ENCODE data around the gene TOPORS. TPM values are rescaled to one million over a fixed set of nuclear protein-coding genes. Genes with fewer than 3 reads are reported as not detected.

Gene TOPORS
- total RNA-seq, 2 experiments from 2014 or later, result 16.2 to 17.4 TPM

- Histone ChIP-seq H3K79me2 (ENCODE audit: insufficient read depth, low read depth, low read length) (peaks cover 83% of the 10 kb centered on the region), H3K9me3 (ENCODE audit: low read length) (no peaks in the 10 kb centered on the region), H2AFZ (ENCODE audit: low read length) (no peak overlapping the region), H3K4me2 (ENCODE audit: low read length) (no peak overlapping the region), H4K20me1 (ENCODE audit: insufficient read depth, low read length) (0 out of 2 replicates have a peak, but pooled peaks cover 5% of the 10 kb centered on the region), H3K36me3 (ENCODE audit: insufficient read depth, low read length) (peaks cover 63% of the 10 kb centered on the region), H3K9me2 (ENCODE audit: insufficient read depth, low read length) (no peaks in the 10 kb centered on the region), H3K27ac (ENCODE audit: low read depth, low read length, poor library complexity, severe bottlenecking) (no peak overlapping the region), H3K4me1 (ENCODE audit: insufficient read depth, low read length, poor library complexity, severe bottlenecking) (peaks cover 9% of the 10 kb centered on the region), H3K4me3 (ENCODE audit: low read depth, low read length, poor library complexity, severe bottlenecking) (no peak overlapping the region)
- ChIA-PET CTCF (ENCODE audit: unreplicated experiment) (no interaction called here), POLR2A (interaction anchor here (1.4 kb wide), 1 partner anchor 482 kb away, joined by 3 read pairs; no protein-coding TSS in a partner anchor)
- no peak for DNase-seq (ENCODE audit: low spot score)
- BruUV-seq (replicated peaks), result no TSS peak
- no peak for TF ChIP-seq EZH2phosphoT487 (IDR thresholded peaks at IDR 0.05; ENCODE audit: borderline replicate concordance, low read depth, low read length)
- no peak for TF ChIP-seq CTCF (conservative IDR thresholded peaks at IDR 0.05; ENCODE audit: low read length)
- intact Hi-C loops (cut with micrococcal nuclease; ENCODE audit: unreplicated experiment), result no loop called here
Observed at GRCh38 chr9:32545884-32546283, 6.5 kb downstream of the TOPORS start.

- ChIA-PET POLR2A (interaction anchor here (1.0 kb wide), 1 partner anchor 9 kb away, joined by 3 read pairs; no protein-coding TSS in a partner anchor), CTCF (ENCODE audit: unreplicated experiment) (no interaction called here)
- Histone ChIP-seq H3K4me2 (ENCODE audit: low read length) (no peak overlapping the region), H3K36me3 (ENCODE audit: insufficient read depth, low read length) (peaks cover 67% of the 10 kb centered on the region), H3K27ac (ENCODE audit: low read depth, low read length, poor library complexity, severe bottlenecking) (no peak overlapping the region), H3K4me3 (ENCODE audit: low read depth, low read length, poor library complexity, severe bottlenecking) (no peak overlapping the region), H3K4me1 (ENCODE audit: insufficient read depth, low read length, poor library complexity, severe bottlenecking) (no peaks in the 10 kb centered on the region), H3K9me2 (ENCODE audit: insufficient read depth, low read length) (no peaks in the 10 kb centered on the region), H3K79me2 (ENCODE audit: insufficient read depth, low read depth, low read length) (peaks cover 65% of the 10 kb centered on the region; the same call in 1 of the 2 replicates), H2AFZ (ENCODE audit: low read length) (no peak overlapping the region), H3K9me3 (ENCODE audit: low read length) (no peaks in the 10 kb centered on the region), H4K20me1 (ENCODE audit: insufficient read depth, low read length) (0 out of 2 replicates have a peak, but pooled peaks cover 5% of the 10 kb centered on the region)
- no peak for TF ChIP-seq CTCF (conservative IDR thresholded peaks at IDR 0.05; ENCODE audit: low read length)
- TF ChIP-seq EZH2phosphoT487 (IDR thresholded peaks at IDR 0.05; ENCODE audit: borderline replicate concordance, low read depth, low read length), result no peak
- DNase-seq (ENCODE audit: low spot score), result no peak
- no TSS peak for BruUV-seq (replicated peaks)
- intact Hi-C loops (cut with micrococcal nuclease; ENCODE audit: unreplicated experiment), result no loop called here
Observed at GRCh38 chr9:32543047-32543446, 9.3 kb downstream of the TOPORS start.

- Histone ChIP-seq H3K4me1 (ENCODE audit: insufficient read depth, low read length, poor library complexity, severe bottlenecking) (no peaks in the 10 kb centered on the region), H3K27ac (ENCODE audit: low read depth, low read length, poor library complexity, severe bottlenecking) (no peak overlapping the region), H3K9me2 (ENCODE audit: insufficient read depth, low read length) (no peaks in the 10 kb centered on the region), H2AFZ (ENCODE audit: low read length) (no peak overlapping the region), H3K4me2 (ENCODE audit: low read length) (no peak overlapping the region), H3K9me3 (ENCODE audit: low read length) (no peaks in the 10 kb centered on the region; the same call in 1 of the 2 replicates), H3K79me2 (ENCODE audit: insufficient read depth, low read depth, low read length) (no peaks in the 10 kb centered on the region), H4K20me1 (ENCODE audit: insufficient read depth, low read length) (no peaks in the 10 kb centered on the region), H3K4me3 (ENCODE audit: low read depth, low read length, poor library complexity, severe bottlenecking) (no peak overlapping the region), H3K36me3 (ENCODE audit: insufficient read depth, low read length) (no peaks in the 10 kb centered on the region)
- no peak for DNase-seq (ENCODE audit: low spot score)
- intact Hi-C loops (cut with micrococcal nuclease; ENCODE audit: unreplicated experiment), result loop anchor here (5.0 kb wide), 1 partner anchor 38 kb away; the partner anchor contains the start of gene NDUFB6
- TF ChIP-seq EZH2phosphoT487 (IDR thresholded peaks at IDR 0.05; ENCODE audit: borderline replicate concordance, low read depth, low read length) (no peak), CTCF (conservative IDR thresholded peaks at IDR 0.05; ENCODE audit: low read length) (no peak)
- POLR2A ChIA-PET, result interaction anchor here (0.6 to 1.1 kb wide), 4 partner anchors 10 to 281 kb away, joined by 3 to 4 read pairs (median 3); no protein-coding TSS in a partner anchor
- CTCF ChIA-PET (ENCODE audit: unreplicated experiment), result no interaction called here
- BruUV-seq (replicated peaks), result no TSS peak
Observed at GRCh38 chr9:32533816-32534215, 18.6 kb downstream of the TOPORS start.

Data from OCI-LY7 (cell line).